Smooth muscle cell (in vitro differentiated cells): ENCODE results near the gene LTC4S. TPM values are rescaled to one million over a fixed set of nuclear protein-coding genes. Genes with fewer than 3 reads are reported as not detected.

Experiments used
- DNase-seq: peaks from one replicate; lab custom pipeline; 2025; ENCODE audit not compliant: unreplicated experiment; lab: John Stamatoyannopoulos, UW
- H2AFZ ChIP-seq: fragments of 200-600 bp; sonication (generic); 2 replicates; pipeline ENCODE4 v1.6.0; 2016; ENCODE audit warnings: antibody characterized with exemption, low read depth, mild to moderate bottlenecking
- H3F3A ChIP-seq: fragments of 200-600 bp; sonication (generic); 2 replicates; pipeline ENCODE4 v1.6.0; 2017; ENCODE audit warnings: antibody characterized with exemption, low read depth
- H3K27ac ChIP-seq: fragments of 200-600 bp; sonication (generic); 2 replicates; pipeline ENCODE4 v1.5.1; 2016; ENCODE audit warnings: low read depth, mild to moderate bottlenecking
- H3K27me3 ChIP-seq: fragments of 200-600 bp; sonication (generic); 2 replicates; pipeline ENCODE4 v1.6.1; 2016; ENCODE audit warnings: low read depth, mild to moderate bottlenecking
- H3K36me3 ChIP-seq: fragments of 200-600 bp; sonication (generic); 2 replicates; pipeline ENCODE4 v1.5.1; 2016; ENCODE audit warnings: low read depth
- H3K4me1 ChIP-seq: fragments of 200-600 bp; sonication (generic); 2 replicates; pipeline ENCODE4 v1.5.1; 2016; ENCODE audit warnings: low read depth
- H3K4me2 ChIP-seq: fragments of 200-600 bp; sonication (generic); 2 replicates; pipeline ENCODE4 v1.6.0; 2016; ENCODE audit warnings: mild to moderate bottlenecking
- H3K4me3 ChIP-seq: fragments of 200-600 bp; sonication (generic); 2 replicates; pipeline ENCODE4 v1.5.1; 2016; ENCODE audit warnings: mild to moderate bottlenecking
- H3K79me2 ChIP-seq: fragments of 200-600 bp; sonication (generic); 2 replicates; pipeline ENCODE4 v1.6.0; 2016; ENCODE audit warnings: low read depth, mild to moderate bottlenecking
- H3K9ac ChIP-seq: fragments of 200-600 bp; sonication (generic); 2 replicates; pipeline ENCODE4 v1.6.0; 2016; ENCODE audit warnings: low read depth
- H3K9me3 ChIP-seq: fragments of 200-600 bp; sonication (generic); replicated peaks from 2 replicates; pipeline ENCODE4 v1.5.1; 2016; ENCODE audit warnings: low read depth
- H4K20me1 ChIP-seq: fragments of 200-600 bp; sonication (generic); 2 replicates; pipeline ENCODE4 v1.6.0; 2016; ENCODE audit warnings: low read depth
- WGBS: methylation state at CpG from one replicate; pipeline ENCODE4 v1.1.7; 2016; ENCODE audit warnings: low lambda C conversion rate; 5-methylcytosine and 5-hydroxymethylcytosine counted together
- polyA plus RNA-seq: library from polyadenylated mRNA; unstranded; fragments of >200 nt; fragmentation: Nextera tagmentation; extraction: Ambion mirVana; gene quantifications from 2 replicates; pipeline ENCODE4 v1.2.1, GENCODE V29; 2016
- total RNA-seq: library from RNA; depleted of rRNA; stranded (reverse); fragments of >200 nt; gene quantifications from 2 replicates; pipeline ENCODE4 v1.2.3, GENCODE V29; 2014
- TF ChIP-seq, protein P1 (sequence below): fragments of 200-600 bp; sonication (generic); IDR thresholded peaks from 2 replicates; pipeline ENCODE4 v1.5.1; 2017; ENCODE audit warnings: borderline replicate concordance, mild to moderate bottlenecking, antibody characterized with exemption; ENCODE audit not compliant: insufficient read depth, poor library complexity, severe bottlenecking

LTC4S gene
- total and polyA plus RNA-seq, 2 experiments from 2014 or later, result not detected

- peaks cover 92% of the 10 kb centered on the region for H4K20me1 ChIP-seq
- DNase-seq, result no peak
- no peaks in the 10 kb centered on the region for H3K27me3 ChIP-seq
- TF ChIP-seq, protein P1, sequence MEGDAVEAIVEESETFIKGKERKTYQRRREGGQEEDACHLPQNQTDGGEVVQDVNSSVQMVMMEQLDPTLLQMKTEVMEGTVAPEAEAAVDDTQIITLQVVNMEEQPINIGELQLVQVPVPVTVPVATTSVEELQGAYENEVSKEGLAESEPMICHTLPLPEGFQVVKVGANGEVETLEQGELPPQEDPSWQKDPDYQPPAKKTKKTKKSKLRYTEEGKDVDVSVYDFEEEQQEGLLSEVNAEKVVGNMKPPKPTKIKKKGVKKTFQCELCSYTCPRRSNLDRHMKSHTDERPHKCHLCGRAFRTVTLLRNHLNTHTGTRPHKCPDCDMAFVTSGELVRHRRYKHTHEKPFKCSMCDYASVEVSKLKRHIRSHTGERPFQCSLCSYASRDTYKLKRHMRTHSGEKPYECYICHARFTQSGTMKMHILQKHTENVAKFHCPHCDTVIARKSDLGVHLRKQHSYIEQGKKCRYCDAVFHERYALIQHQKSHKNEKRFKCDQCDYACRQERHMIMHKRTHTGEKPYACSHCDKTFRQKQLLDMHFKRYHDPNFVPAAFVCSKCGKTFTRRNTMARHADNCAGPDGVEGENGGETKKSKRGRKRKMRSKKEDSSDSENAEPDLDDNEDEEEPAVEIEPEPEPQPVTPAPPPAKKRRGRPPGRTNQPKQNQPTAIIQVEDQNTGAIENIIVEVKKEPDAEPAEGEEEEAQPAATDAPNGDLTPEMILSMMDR, result no peak
- WGBS, result 39% methylated on average over 20 of the region's 20 CpGs
- no peak overlapping the region for H2AFZ ChIP-seq
- peaks cover 25% of the 10 kb centered on the region for H3K4me1 ChIP-seq
- peak overlapping the region; percentile 67 for H3K9ac ChIP-seq
- peaks cover 9% of the 10 kb centered on the region for H3K36me3 ChIP-seq
- no peaks in the 10 kb centered on the region for H3K9me3 ChIP-seq
- peaks cover 26% of the 10 kb centered on the region for H3F3A ChIP-seq
- peak overlapping the region; percentile 20 for H3K4me3 ChIP-seq
- peak overlapping the region; percentile 80 for H3K4me2 ChIP-seq
- peaks cover 58% of the 10 kb centered on the region for H3K79me2 ChIP-seq
- H3K27ac ChIP-seq, result peak overlapping the region; percentile 94
Observed at GRCh38 chr5:179766021-179766725, 27.6 kb upstream of the LTC4S start.

DNA sequence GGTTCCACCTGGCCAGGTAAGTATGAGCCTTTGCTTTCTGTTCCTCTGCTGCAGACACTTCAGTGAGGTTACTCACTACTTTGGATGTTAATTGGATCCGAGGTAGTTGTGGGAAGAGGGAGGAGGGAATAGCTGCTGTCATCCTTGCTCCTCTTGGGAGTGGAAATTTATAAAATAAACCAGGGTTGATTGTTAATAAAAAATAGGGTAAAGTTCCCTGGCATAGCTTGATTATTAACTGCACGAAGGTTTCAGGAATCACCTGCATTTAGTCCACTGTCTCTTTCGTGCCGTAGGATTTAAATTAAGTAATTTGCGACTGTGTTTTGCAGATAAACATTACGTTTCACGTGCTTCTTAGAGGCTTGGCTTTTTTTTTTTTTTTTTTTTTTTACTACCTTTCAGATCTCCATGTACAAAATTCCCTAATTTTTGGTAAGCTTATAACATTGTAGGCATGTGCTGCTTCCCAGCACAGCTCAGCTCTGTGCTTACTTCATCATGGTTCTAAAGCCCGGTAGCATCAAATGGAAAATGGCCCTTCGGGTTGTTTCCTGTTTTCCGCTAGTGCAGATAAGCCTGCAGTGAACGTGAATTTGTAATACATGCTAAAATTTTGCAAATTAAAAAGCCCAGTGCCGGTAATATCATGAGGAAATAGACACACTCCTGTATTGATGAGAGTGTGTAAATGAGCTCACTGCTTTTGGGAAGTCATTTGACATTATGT, 26.9 kb upstream of the LTC4S start:
- Histone ChIP-seq H3K9me3 (no peaks in the 10 kb centered on the region), H3K36me3 (peaks cover 9% of the 10 kb centered on the region), H3K79me2 (peaks cover 51% of the 10 kb centered on the region), H2AFZ (no peak overlapping the region), H3F3A (peaks cover 24% of the 10 kb centered on the region), H3K27ac (peak overlapping the region; percentile 94), H3K9ac (peak overlapping the region; percentile 67), H4K20me1 (peaks cover 85% of the 10 kb centered on the region), H3K4me2 (peak overlapping the region; percentile 80), H3K27me3 (no peaks in the 10 kb centered on the region), H3K4me1 (peaks cover 25% of the 10 kb centered on the region), H3K4me3 (peak overlapping the region; percentile 20)
- TF ChIP-seq, protein P1, result no peak
- WGBS, result 58% methylated on average over 12 of the region's 12 CpGs
- no peak for DNase-seq

DNA sequence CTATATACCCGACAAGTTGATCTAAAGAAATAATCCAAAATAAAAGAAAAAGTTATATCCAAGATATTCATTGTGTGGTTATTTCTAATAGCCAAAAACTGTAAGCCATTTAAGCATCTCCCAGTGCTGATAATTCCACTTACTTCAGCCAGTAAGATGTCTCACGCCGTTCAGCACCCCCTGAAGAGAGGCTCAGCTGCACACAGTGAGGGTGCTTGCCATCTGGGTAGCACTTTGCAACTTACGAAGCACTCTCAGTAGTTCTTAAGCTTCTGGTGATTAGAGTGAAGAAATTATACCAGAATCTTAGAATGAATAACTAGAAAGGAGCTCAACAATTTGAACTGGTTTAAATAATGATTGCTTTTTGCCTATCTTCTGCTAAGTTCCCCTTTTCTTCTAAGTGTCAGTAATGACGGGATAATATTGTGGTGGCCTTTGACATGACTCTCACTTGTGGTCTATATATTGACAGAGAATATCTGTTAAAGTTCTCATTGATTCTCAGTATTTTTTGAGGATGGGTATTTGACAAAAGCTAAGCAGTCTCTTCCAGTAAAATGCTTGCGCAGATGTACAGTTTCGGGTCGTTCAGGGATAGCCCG, 26.2 kb upstream of the LTC4S start:
- H3K4me2 ChIP-seq, result no peak overlapping the region
- peaks cover 9% of the 10 kb centered on the region for H3K36me3 ChIP-seq
- TF ChIP-seq, protein P1, result no peak
- H3K27ac ChIP-seq, result peak overlapping the region; percentile 94
- H4K20me1 ChIP-seq, result peaks cover 77% of the 10 kb centered on the region
- H3K9me3 ChIP-seq, result no peaks in the 10 kb centered on the region
- peaks cover 20% of the 10 kb centered on the region for H3F3A ChIP-seq
- no peaks in the 10 kb centered on the region for H3K27me3 ChIP-seq
- WGBS, result 90% methylated on average over 9 of the region's 9 CpGs
- no peak for DNase-seq
- H3K4me1 ChIP-seq, result peaks cover 23% of the 10 kb centered on the region
- H3K4me3 ChIP-seq, result no peak overlapping the region
- no peak overlapping the region for H2AFZ ChIP-seq
- H3K9ac ChIP-seq, result no peak overlapping the region
- peaks cover 48% of the 10 kb centered on the region for H3K79me2 ChIP-seq
